ENCODE data around the gene USP16.
A peak's percentile ranks its signal among the peaks of the same experiment; 100 is the strongest.

Gene USP16

GRCh38 chr21:29030909-29031308 is 6.4 kb downstream of the USP16 start:
- in situ Hi-C loops (cut with HindIII; ENCODE audit: low sequenced_read_pairs) = no loop called here
- no peak for TF ChIP-seq CTCF (IDR thresholded peaks at IDR 0.05; ENCODE audit: low read depth, low read length)
- H3K4me3 ChIP-seq (ENCODE audit: low read depth, low read length) = no peak overlapping the region
- DNase-seq (ENCODE audit: low read depth, low spot score) = no peak

DNA sequence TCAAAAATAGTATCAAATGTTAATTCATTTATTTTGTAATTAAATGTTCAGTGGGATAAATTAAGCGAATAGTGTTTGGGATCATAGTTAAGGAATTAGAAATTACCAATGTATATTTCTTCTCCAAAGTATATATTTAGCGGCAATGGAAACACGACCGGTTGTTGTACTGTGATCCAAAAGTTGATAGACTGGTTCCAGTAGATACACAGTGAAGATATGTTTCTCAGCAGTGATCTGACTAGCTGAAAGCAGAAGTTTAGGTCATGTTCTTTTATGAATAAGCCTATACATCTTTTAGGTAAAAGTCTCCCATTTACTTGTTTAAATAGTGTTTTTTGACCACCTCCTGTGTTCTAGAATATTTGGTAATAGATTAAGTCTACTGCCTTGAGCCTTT is 8.8 kb downstream of the USP16 start:
- in situ Hi-C loops (cut with HindIII; ENCODE audit: low sequenced_read_pairs) = no loop called here

GRCh38 chr21:29033871-29034270 is 9.4 kb downstream of the USP16 start:
- H3K4me3 ChIP-seq (ENCODE audit: low read depth, low read length) = no peak overlapping the region
- in situ Hi-C loops (cut with HindIII; ENCODE audit: low sequenced_read_pairs) = no loop called here
- TF ChIP-seq CTCF (IDR thresholded peaks at IDR 0.05; ENCODE audit: low read depth, low read length) = no peak
- DNase-seq (ENCODE audit: low read depth, low spot score) = no peak

More for the DNA sequence above, 8.8 kb downstream of the USP16 start:
- H3K4me3 ChIP-seq (ENCODE audit: low read depth, low read length) = no peak overlapping the region
- TF ChIP-seq CTCF (IDR thresholded peaks at IDR 0.05; ENCODE audit: low read depth, low read length) = no peak
- no peak for DNase-seq (ENCODE audit: low read depth, low spot score)

- DNase-seq (ENCODE audit: low read depth, low spot score) = no peak
- no peak overlapping the region for H3K4me3 ChIP-seq (ENCODE audit: low read depth, low read length)
- no peak for TF ChIP-seq CTCF (IDR thresholded peaks at IDR 0.05; ENCODE audit: low read depth, low read length)
- in situ Hi-C loops (cut with HindIII; ENCODE audit: low sequenced_read_pairs) = no loop called here
Measured at GRCh38 chr21:29034678-29035077, 10.2 kb downstream of the USP16 start.

DNA sequence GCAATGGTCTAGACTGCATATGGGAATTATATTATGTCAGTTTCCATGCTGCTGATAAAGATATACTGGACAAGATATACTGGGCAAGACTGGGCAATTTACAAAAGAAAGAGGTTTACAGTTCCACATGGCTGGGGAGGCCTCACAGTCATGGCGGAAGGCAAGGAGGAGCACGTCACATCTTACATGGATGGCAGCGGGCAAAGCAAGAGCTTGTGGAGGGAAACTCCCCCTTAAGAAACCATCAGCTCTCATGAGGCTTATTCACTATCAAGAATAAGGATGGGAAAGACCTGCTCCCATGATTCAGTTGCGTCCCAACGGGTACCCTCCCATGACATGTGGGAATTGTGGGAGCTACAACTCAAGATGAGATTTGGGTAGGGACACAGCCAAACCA is 27.8 kb downstream of the USP16 start:
- no peak for DNase-seq (ENCODE audit: low read depth, low spot score)
- no peak for TF ChIP-seq CTCF (IDR thresholded peaks at IDR 0.05; ENCODE audit: low read depth, low read length)
- in situ Hi-C loops (cut with HindIII; ENCODE audit: low sequenced_read_pairs) = no loop called here
- H3K4me3 ChIP-seq (ENCODE audit: low read depth, low read length) = no peak overlapping the region

DNA sequence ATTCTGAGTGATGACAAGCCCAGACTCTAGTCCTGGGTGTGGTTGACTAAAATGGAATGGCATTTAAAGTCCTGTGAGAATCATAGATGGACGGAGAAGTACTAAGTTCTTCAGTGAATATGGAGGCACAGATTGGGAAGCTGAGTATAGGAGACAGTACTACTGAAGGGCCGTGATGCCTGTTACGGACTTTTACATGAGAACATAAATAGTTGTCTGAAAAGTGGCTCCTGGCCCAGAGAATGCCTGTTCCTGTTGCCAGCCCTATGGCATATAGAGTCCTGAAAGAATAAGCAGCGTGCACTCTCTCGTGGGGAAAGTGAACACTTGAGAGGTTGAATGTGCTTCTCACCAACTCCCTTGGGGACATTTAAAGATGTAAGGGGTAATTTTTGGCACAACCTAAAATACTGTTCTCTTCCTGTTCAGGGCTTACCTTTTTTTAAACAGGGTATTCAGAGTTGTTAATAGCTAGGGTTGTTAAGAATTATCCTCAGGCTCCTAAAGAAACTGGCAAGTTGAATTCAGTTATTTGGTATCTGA is 28.6 kb downstream of the USP16 start:
- no peak for TF ChIP-seq CTCF (IDR thresholded peaks at IDR 0.05; ENCODE audit: low read depth, low read length)
- H3K4me3 ChIP-seq (ENCODE audit: low read depth, low read length) = no peak overlapping the region
- in situ Hi-C loops (cut with HindIII; ENCODE audit: low sequenced_read_pairs) = no loop called here
- no peak for DNase-seq (ENCODE audit: low read depth, low spot score)

DNA sequence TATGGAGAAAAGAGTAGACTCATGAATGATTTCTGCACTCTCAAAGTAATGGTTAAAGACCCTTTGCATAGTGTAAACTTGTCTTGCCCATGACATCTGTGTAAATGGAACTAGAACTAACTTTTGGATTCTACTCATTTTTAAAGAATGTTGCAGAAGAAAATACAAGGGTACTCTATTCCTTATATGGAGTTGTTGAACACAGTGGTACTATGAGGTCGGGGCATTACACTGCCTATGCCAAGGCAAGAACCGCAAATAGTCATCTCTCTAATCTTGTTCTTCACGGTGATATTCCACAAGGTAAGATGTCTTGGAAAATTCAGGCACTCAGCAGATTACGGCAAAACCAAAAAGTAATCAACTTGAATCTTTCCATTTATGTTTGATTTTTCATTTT is 29.2 kb downstream of the USP16 start:
- no peak for TF ChIP-seq CTCF (IDR thresholded peaks at IDR 0.05; ENCODE audit: low read depth, low read length)
- H3K4me3 ChIP-seq (ENCODE audit: low read depth, low read length) = no peak overlapping the region
- DNase-seq (ENCODE audit: low read depth, low spot score) = peak; percentile 44
- in situ Hi-C loops (cut with HindIII; ENCODE audit: low sequenced_read_pairs) = no loop called here

All from astrocyte of the spinal cord (primary cell).